Activated CD8-positive, alpha-beta memory T cell treated with anti-CD3 and anti-CD28 coated beads for 24 hours (primary cell): Measurements from ENCODE around the gene ZNF747.

Experiments used
- DNase-seq: peaks from one replicate; pipeline ENCODE4 v3.0.0-alpha.2; 2020

The ZNF747 gene

GRCh38 chr16:30510376-30510938 is 24.2 kb downstream of the ZNF747 start:
- no peak for DNase-seq

- no peak for DNase-seq
Measured at GRCh38 chr16:30509081-30509765, 25.4 kb downstream of the ZNF747 start.

DNA sequence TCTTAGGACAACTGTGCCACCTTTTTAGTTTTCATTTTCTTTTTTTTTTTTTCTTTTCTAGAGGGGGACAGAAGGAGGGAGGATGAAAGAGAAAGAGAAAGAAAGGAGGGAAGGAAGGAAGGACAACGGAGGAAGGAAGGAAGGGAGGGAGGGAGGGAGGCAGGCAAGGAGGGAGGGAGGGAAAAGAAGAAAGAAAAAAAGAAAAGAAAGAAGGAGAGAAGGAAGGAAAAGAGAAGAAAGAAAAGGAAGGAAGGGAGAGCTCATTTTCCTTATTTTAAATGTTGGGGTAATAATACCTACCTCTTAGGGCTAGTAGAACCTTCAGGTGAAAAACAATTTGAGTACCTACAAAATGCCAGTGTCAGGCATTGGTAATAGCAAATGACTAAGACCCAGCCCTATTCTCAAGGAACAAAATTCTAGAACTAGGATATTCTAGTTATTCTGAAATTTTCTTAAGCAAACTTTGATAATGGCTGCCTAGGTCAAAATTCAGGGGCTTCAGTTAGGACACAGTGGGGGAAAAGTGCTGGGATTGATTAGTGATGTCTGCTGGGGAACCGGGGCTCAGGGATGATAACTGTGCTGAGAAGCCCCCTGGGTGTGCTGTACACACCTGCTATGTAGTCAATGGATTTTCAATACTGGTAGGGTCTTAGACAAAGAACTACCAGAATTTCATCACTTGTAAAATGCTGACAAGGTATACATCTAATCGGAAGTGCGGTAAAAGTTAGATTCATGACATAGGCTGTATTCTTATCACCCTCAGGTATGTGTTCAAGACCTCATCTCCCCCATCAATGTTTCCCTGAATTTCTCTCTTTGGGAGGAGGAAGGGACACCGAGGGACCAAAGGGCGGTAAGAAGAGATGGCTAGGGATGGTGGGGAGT is 31.0 kb downstream of the ZNF747 start:
- DNase-seq: no peak

DNA sequence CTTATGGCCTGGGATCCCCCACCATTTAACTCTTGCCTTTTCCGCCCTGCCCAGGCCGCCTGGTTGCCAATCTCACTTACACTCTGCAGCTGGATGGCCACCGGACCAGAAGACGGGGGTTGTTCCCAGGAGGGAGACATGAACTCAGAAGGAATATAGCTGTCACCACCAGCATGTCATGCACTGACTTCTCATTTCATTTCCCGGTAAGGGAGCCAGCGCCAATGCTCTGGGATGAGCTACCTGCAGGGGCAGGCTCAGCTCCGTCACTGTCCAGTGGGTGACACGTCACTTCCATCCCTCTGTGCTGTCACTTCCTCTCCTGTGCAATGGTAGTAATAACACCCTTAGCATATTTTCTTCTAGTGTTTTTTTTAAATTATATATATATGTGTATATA is 35.4 kb downstream of the ZNF747 start:
- DNase-seq: no peak

DNA sequence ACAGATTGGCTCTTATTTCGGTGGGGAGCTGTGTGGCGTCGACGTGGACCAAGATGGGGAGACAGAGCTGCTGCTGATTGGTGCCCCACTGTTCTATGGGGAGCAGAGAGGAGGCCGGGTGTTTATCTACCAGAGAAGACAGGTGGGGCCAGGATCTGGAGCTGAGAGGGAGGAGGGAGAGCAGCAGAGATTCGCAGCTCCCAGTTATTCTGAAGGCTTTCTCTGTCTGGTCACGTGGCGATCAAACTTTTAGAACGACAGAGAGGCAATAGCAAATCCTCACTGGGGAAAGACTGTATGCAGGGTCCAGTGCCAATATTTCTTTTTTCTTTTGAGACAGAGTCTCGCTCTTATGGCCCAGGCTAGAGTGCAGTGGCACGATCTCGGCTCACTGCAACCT is 39.9 kb downstream of the ZNF747 start:
- no peak for DNase-seq

GRCh38 chr16:30493941-30494488 is 40.6 kb downstream of the ZNF747 start:
- DNase-seq: no peak

- DNase-seq: no peak
Measured at GRCh38 chr16:30491744-30492308, 42.8 kb downstream of the ZNF747 start.

- no peak for DNase-seq
Measured at GRCh38 chr16:30491229-30491628, 43.4 kb downstream of the ZNF747 start.

GRCh38 chr16:30490210-30490609 is 44.4 kb downstream of the ZNF747 start:
- no peak for DNase-seq

GRCh38 chr16:30488764-30489605 is 45.7 kb downstream of the ZNF747 start:
- no peak for DNase-seq

- no peak for DNase-seq
Measured at GRCh38 chr16:30485818-30486436, 48.7 kb downstream of the ZNF747 start.

- DNase-seq: no peak
Measured at GRCh38 chr16:30484887-30485286, 49.8 kb downstream of the ZNF747 start.

GRCh38 chr16:30482366-30482765 is 52.3 kb downstream of the ZNF747 start:
- DNase-seq: no peak

DNA sequence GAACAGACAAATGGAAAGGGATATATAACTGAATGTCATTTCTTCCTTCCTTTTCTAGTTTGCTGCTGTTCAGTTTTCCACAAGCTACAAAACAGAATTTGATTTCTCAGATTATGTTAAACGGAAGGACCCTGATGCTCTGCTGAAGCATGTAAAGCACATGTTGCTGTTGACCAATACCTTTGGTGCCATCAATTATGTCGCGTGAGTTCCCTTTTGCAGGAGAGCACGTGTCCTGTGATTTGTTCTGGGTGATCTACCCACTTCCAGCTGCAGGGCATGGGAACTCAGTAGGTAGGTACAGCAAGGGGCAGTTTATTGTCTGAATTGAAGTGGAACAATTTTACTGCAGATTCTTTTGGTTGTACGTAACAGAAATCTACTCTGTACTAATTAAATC is 53.3 kb downstream of the ZNF747 start:
- DNase-seq: no peak
